ENCODE data around the gene MAPK4. TPM values are rescaled to one million over a fixed set of nuclear protein-coding genes. Genes with fewer than 3 reads are reported as not detected.
"Not testable (repeated sequence)": the region's sequence is repeated elsewhere in the genome, so short reads cannot be mapped to it uniquely, and the experiment has no call there.

The MAPK4 gene
- total RNA-seq, 3 donors from 2014 or later, result 0.41 to 9.9 (median 0.43) TPM

DNA sequence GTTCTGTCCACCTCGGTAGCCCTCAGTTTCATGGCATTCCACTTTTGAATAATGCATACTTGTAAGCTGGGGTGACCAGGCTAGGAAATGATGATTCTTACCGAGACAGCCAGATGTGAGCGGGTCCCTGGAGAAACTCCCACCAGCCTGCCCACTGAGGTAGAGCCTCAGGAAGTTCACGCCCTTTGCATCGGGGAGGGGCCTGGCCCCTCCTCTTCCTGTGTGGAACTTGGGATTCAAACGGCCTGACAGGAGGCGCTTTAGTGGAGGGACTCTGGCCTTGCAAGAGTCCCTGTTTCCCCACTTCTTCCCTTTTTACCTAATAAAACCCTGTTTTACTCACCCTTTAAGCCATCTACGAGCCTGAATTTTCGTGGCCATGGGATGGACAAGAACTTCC is 215.3 kb downstream of the MAPK4 start:
- no peak for ATAC-seq
- TF ChIP-seq, protein P1, sequence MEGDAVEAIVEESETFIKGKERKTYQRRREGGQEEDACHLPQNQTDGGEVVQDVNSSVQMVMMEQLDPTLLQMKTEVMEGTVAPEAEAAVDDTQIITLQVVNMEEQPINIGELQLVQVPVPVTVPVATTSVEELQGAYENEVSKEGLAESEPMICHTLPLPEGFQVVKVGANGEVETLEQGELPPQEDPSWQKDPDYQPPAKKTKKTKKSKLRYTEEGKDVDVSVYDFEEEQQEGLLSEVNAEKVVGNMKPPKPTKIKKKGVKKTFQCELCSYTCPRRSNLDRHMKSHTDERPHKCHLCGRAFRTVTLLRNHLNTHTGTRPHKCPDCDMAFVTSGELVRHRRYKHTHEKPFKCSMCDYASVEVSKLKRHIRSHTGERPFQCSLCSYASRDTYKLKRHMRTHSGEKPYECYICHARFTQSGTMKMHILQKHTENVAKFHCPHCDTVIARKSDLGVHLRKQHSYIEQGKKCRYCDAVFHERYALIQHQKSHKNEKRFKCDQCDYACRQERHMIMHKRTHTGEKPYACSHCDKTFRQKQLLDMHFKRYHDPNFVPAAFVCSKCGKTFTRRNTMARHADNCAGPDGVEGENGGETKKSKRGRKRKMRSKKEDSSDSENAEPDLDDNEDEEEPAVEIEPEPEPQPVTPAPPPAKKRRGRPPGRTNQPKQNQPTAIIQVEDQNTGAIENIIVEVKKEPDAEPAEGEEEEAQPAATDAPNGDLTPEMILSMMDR (IDR thresholded peaks at IDR 0.05), result no peak

DNA sequence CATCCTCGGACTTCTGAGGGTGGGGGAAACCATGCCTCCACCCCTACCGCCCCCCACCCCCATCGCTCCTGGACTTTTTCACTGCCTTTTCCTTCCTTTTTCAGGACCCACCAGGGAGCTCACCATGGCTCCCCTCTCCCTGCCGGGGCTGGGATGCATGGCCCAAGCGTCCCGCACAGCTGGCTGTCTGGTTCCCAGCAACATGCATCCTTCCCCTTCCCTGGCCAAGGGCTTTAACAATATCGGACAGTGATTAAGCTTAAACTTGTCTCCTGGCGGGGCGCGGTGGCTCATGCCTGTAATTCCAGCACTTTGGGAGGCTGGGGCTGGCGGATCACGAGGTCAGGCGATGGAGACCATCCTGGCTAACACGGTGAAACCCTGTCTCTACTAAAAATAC is 215.8 kb downstream of the MAPK4 start:
- DNase-seq, result no peak
- Histone ChIP-seq H3K36me3 (ENCODE audit: low read depth) (no peaks in the 10 kb centered on the region), H3K4me1 (ENCODE audit: low read depth) (no peaks in the 10 kb centered on the region), H3K9me3 (no peaks in the 10 kb centered on the region), H3K4me3 (no peak overlapping the region)
- no peak for ATAC-seq
- TF ChIP-seq, protein P1 (IDR thresholded peaks at IDR 0.05), result no peak
- intact Hi-C loops (cut with DNase I, micrococcal nuclease), result no loop called here

More for the DNA sequence above, 215.3 kb downstream of the MAPK4 start:
- Histone ChIP-seq H3K36me3 (ENCODE audit: low read depth) (no peaks in the 10 kb centered on the region), H3K9me3 (peaks cover 3% of the 10 kb centered on the region), H3K4me3 (no peak overlapping the region), H3K4me1 (ENCODE audit: low read depth) (no peaks in the 10 kb centered on the region)
- no peak for DNase-seq
- intact Hi-C loops (cut with DNase I, micrococcal nuclease), result no loop called here

DNA sequence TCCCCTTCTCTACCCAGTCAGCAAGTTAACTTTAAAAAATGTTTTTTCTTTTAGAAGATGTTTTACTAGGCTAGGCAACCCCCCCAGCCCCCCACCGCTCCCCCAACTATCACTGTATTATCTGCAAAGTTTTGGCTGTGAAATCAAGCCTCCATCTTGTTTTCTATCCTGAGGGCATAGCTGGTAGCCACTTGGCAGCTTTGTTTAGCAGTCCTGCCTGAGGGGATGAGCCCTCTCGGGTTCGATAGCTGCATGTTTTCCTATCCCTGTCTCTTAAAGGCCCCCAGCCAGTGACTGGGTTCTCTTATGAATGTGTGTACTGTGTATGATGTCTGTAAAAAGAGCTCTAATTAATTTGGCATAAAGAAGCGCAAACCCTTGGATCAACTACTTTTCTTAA is 216.5 kb downstream of the MAPK4 start:
- ATAC-seq (no peak), DNase-seq (no peak)

DNA sequence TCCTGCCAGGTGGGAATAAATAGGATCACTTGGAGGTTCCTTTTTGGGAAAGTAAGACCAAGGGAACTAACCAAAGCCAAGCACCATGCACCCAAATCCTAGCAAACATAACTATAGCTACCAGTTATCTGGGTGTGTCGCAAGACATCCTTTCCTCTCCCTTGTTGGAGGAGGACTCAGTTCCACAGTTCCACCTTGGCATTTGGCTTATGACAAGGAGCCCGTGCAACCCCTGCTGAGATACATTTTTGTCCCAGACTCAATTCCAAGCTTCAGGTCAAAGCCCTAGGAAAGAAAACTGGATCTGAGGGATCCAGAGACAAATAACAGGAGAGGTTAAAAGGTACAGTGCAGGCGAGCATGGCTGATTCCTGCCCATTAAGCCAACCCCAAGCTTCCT is 219.1 kb downstream of the MAPK4 start:
- H3K9me3 ChIP-seq; H3K4me1 ChIP-seq (ENCODE audit: low read depth); ATAC-seq; intact Hi-C loops (cut with DNase I, micrococcal nuclease); H3K4me3 ChIP-seq; H3K36me3 ChIP-seq (ENCODE audit: low read depth); DNase-seq: not testable (repeated sequence)

More for the DNA sequence above, 216.5 kb downstream of the MAPK4 start:
- H3K9me3 ChIP-seq, result no peaks in the 10 kb centered on the region
- no peak overlapping the region for H3K4me3 ChIP-seq
- intact Hi-C loops (cut with DNase I, micrococcal nuclease), result no loop called here
- H3K36me3 ChIP-seq (ENCODE audit: low read depth), result no peaks in the 10 kb centered on the region
- TF ChIP-seq, protein P1 (IDR thresholded peaks at IDR 0.05), result no peak
- H3K4me1 ChIP-seq (ENCODE audit: low read depth), result no peaks in the 10 kb centered on the region

Other genes starting within 250 kb of the MAPK4 start
- 1 to 10 TPM; 1.0 to 7.2 (median 1.0) TPM for gene SKA1, start 185.0 kb upstream of the MAPK4 start, total RNA-seq

Measured in mucosa of descending colon (tissue), 3 donors.